KMS-11 (cell line): Measurements from ENCODE around the gene CFAP65.

Experiments used
- H2AFZ ChIP-seq: fragments of 200-600 bp; sonication (generic); 2 replicates; pipeline ENCODE4 v1.6.1; 2016; ENCODE audit warnings: antibody characterized with exemption, mixed run types, low read depth
- H3K27ac ChIP-seq: fragments of 200-600 bp; sonication (generic); 2 replicates; pipeline ENCODE4 v1.6.1; 2016; ENCODE audit warnings: mild to moderate bottlenecking, mixed run types
- H3K27me3 ChIP-seq: fragments of 200-600 bp; sonication (generic); 2 replicates; pipeline ENCODE4 v1.6.1; 2017; ENCODE audit warnings: mild to moderate bottlenecking, low read depth, mixed run types, moderate library complexity; ENCODE audit not compliant: insufficient read depth
- H3K36me3 ChIP-seq: fragments of 200-600 bp; sonication (generic); 2 replicates; pipeline ENCODE4 v1.6.1; 2017; ENCODE audit warnings: mild to moderate bottlenecking, mixed run types; ENCODE audit not compliant: insufficient read depth
- H3K4me1 ChIP-seq: fragments of 200-600 bp; sonication (generic); 2 replicates; pipeline ENCODE4 v1.6.1; 2016; ENCODE audit warnings: mild to moderate bottlenecking, low read depth, mixed run types; ENCODE audit not compliant: poor library complexity, severe bottlenecking
- H3K4me2 ChIP-seq: fragments of 200-600 bp; sonication (generic); 2 replicates; pipeline ENCODE4 v1.7.0; 2016; ENCODE audit warnings: mild to moderate bottlenecking, mixed run types
- H3K4me3 ChIP-seq: fragments of 200-600 bp; sonication (generic); IDR thresholded peaks from 2 replicates; pipeline ENCODE4 v1.6.1; 2017; ENCODE audit warnings: low read depth, low read length, mixed read lengths; ENCODE audit not compliant: insufficient read depth
- H3K79me2 ChIP-seq: fragments of 200-600 bp; sonication (generic); 2 replicates; pipeline ENCODE4 v1.6.1; 2016; ENCODE audit warnings: low read depth, mixed run types; ENCODE audit not compliant: insufficient read depth
- H3K9ac ChIP-seq: fragments of 200-600 bp; sonication (generic); 2 replicates; pipeline ENCODE4 v1.6.1; 2016; ENCODE audit warnings: mild to moderate bottlenecking, mixed run types
- H4K20me1 ChIP-seq: fragments of 200-600 bp; sonication (generic); 2 replicates; pipeline ENCODE4 v1.6.1; 2016; ENCODE audit warnings: mild to moderate bottlenecking, mixed run types; ENCODE audit not compliant: insufficient read depth
- TF ChIP-seq, protein P1 (sequence below): fragments of 200-600 bp; sonication (generic); conservative IDR thresholded peaks from 2 replicates; pipeline ENCODE4 v1.6.1; 2017; ENCODE audit warnings: low read depth, mild to moderate bottlenecking, antibody characterized with exemption, low read length, moderate library complexity, mixed read lengths

The CFAP65 gene

DNA sequence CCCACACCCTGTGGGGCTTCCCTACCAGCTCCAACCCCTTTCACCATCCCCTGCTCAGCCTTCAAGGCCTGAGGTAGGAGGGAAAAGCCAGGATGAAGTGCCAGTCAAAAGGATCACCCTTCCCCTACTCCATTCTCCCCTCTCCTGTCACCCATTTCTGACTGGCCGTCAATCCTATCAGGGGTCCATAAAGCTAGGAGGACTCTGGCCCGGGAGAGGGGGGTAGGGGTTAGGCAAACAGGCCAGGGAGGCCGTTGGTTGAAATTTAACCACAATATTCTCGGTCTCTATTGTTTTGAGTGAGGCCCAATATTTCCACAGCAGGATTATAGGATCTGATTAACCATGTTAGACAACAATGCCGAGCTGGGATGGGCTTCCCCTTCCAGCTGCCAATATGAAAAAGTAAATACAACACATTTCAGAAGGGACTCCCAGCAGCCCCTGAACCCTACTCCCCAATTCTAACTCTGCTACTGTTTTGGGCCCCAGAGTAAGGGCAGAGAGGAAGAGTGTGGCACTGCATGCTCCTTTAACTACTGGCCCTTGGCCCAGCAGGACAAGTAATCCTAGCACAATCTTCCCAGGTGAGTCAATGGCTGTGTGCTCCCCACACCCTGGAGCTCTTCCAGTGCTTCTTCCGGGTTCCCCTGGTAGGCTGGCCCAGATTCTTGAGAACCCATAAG, 30.0 kb upstream of the CFAP65 start:
- no peak overlapping the region for H2AFZ ChIP-seq
- no peak overlapping the region for H3K4me3 ChIP-seq
- no peaks in the 10 kb centered on the region for H3K4me1 ChIP-seq
- no peaks in the 10 kb centered on the region for H3K27me3 ChIP-seq
- no peaks in the 10 kb centered on the region for H3K36me3 ChIP-seq
- TF ChIP-seq, protein P1, sequence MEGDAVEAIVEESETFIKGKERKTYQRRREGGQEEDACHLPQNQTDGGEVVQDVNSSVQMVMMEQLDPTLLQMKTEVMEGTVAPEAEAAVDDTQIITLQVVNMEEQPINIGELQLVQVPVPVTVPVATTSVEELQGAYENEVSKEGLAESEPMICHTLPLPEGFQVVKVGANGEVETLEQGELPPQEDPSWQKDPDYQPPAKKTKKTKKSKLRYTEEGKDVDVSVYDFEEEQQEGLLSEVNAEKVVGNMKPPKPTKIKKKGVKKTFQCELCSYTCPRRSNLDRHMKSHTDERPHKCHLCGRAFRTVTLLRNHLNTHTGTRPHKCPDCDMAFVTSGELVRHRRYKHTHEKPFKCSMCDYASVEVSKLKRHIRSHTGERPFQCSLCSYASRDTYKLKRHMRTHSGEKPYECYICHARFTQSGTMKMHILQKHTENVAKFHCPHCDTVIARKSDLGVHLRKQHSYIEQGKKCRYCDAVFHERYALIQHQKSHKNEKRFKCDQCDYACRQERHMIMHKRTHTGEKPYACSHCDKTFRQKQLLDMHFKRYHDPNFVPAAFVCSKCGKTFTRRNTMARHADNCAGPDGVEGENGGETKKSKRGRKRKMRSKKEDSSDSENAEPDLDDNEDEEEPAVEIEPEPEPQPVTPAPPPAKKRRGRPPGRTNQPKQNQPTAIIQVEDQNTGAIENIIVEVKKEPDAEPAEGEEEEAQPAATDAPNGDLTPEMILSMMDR, result no peak
- H3K27ac ChIP-seq, result no peak overlapping the region
- H4K20me1 ChIP-seq, result no peaks in the 10 kb centered on the region
- H3K9ac ChIP-seq, result no peak overlapping the region
- no peak overlapping the region for H3K4me2 ChIP-seq
- no peaks in the 10 kb centered on the region for H3K79me2 ChIP-seq

- H3K4me1 ChIP-seq, result no peaks in the 10 kb centered on the region
These were observed 24.2 kb upstream of the CFAP65 start for GRCh38 chr2:219065484-219065883.

GRCh38 chr2:219062081-219062480, 20.8 kb upstream of the CFAP65 start:
- H3K27me3 ChIP-seq, result peaks cover 14% of the 10 kb centered on the region; the same call in 1 of the 2 replicates
- no peaks in the 10 kb centered on the region for H3K79me2 ChIP-seq
- H3K4me3 ChIP-seq, result no peak overlapping the region
- TF ChIP-seq, protein P1, result no peak
- H4K20me1 ChIP-seq, result no peaks in the 10 kb centered on the region
- H2AFZ ChIP-seq, result no peak overlapping the region
- H3K27ac ChIP-seq, result no peak overlapping the region
- H3K4me1 ChIP-seq, result no peaks in the 10 kb centered on the region
- H3K4me2 ChIP-seq, result no peak overlapping the region
- H3K36me3 ChIP-seq, result no peaks in the 10 kb centered on the region
- H3K9ac ChIP-seq, result no peak overlapping the region

More at GRCh38 chr2:219065484-219065883, 24.2 kb upstream of the CFAP65 start:
- Histone ChIP-seq H3K36me3 (no peaks in the 10 kb centered on the region), H3K27me3 (no peaks in the 10 kb centered on the region), H2AFZ (no peak overlapping the region), H3K9ac (no peak overlapping the region), H3K79me2 (no peaks in the 10 kb centered on the region), H3K4me2 (no peak overlapping the region), H3K4me3 (no peak overlapping the region), H4K20me1 (no peaks in the 10 kb centered on the region), H3K27ac (no peak overlapping the region)
- TF ChIP-seq, protein P1, result no peak

DNA sequence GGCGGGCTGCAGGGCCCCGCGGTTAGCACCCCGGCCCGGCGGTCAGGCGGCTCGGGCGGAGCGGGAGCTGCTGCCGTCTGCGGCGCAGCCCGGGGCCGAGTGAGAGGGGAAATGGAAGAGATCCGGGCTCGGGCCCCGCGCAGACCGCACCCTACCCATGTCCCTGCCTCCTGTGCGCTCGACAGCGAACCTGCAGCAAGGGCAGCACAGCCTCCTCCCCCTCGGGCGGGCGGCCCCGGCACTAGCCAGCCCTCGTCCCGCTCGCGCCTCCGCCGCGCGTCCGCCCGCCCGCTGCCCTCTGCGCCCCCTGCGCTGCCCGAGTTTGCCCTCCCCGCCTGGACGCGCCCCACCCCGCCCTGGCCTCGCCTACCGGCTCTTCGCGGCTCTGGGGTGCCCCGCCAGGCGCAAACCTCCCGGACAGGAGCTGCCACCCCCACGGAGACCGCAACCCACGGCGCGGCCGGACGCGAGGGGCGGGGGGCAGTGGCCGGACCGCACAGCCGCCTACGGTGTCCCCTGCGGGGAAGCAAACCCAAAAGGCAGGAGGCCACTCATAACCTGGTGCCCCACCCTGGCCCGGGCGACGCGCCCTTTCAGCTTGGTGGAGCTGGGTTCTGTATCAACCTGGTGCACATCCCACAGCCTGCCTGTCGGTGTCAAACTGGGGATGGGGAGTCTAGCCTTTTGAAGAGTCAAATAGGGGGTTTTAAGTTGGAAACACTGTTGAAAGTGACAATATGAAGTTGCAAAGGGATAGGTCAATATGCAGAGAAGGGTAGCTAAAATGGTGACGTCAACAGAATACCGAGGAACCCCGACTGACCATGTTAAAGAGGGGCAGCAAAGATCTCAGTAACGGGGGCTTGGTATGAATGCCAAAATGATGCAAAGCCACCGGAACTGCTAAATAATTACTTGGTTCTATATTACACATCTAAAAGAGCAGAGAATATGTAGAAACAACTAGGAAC, 19.8 kb upstream of the CFAP65 start, which contains the start of gene IHH:
IHH (minus strand) TSS at position 101 of the 971 bp plus-strand sequence. CDS start 454 bp downstream, outside the sequence.
- Histone ChIP-seq H3K4me2 (no peak within 1 kb of the TSS), H3K36me3 (no peaks in the 10 kb centered on the region), H3K4me3 (no peak within 1 kb of the TSS), H4K20me1 (no peaks in the 10 kb centered on the region), H3K79me2 (no peaks in the 10 kb centered on the region), H3K27me3 (peaks cover 19% of the 10 kb centered on the region; the same call in 1 of the 2 replicates), H3K4me1 (no peaks in the 10 kb centered on the region), H3K27ac (no peak within 1 kb of the TSS), H3K9ac (no peak within 1 kb of the TSS), H2AFZ (no peak within 1 kb of the TSS)
- TF ChIP-seq, protein P1, result no peak
